ENCODE results near the gene PRRG4.
A peak's percentile ranks its signal among the peaks of the same experiment; 100 is the strongest.
"Not testable (repeated sequence)": the region's sequence is repeated elsewhere in the genome, so short reads cannot be mapped to it uniquely, and the experiment has no call there.

The PRRG4 gene

GRCh38 chr11:32829680-32830412 lies at the start of gene PRRG4:
Gene PRRG4, plus strand, starts transcription at chr11:32829927. Its CDS starts 603 bp downstream, at chr11:32830530.
- TF ChIP-seq CTCF (IDR thresholded peaks at IDR 0.05; ENCODE audit: control insufficient read depth, insufficient read depth, low read depth, low read length, missing control alignments): no peak
- H3K4me3 ChIP-seq (ENCODE audit: control insufficient read depth, low read depth, low read length): peak within 1 kb of the TSS; percentile 31
- DNase-seq (ENCODE audit: low read depth): no peak

- H3K4me3 ChIP-seq (ENCODE audit: control insufficient read depth, low read depth, low read length); DNase-seq (ENCODE audit: low read depth): not testable (repeated sequence)
These were observed 48.9 kb upstream of the PRRG4 start for GRCh38 chr11:32780839-32781238.

- no peak for TF ChIP-seq CTCF (IDR thresholded peaks at IDR 0.05; ENCODE audit: control insufficient read depth, insufficient read depth, low read depth, low read length, missing control alignments)
- no peak overlapping the region for H3K4me3 ChIP-seq (ENCODE audit: control insufficient read depth, low read depth, low read length)
- DNase-seq (ENCODE audit: low read depth): no peak
These were observed 48.0 kb upstream of the PRRG4 start for GRCh38 chr11:32781721-32782120.

GRCh38 chr11:32785262-32785661 lies 44.5 kb upstream of the PRRG4 start:
- no peak for DNase-seq (ENCODE audit: low read depth)
- no peak for TF ChIP-seq CTCF (IDR thresholded peaks at IDR 0.05; ENCODE audit: control insufficient read depth, insufficient read depth, low read depth, low read length, missing control alignments)
- H3K4me3 ChIP-seq (ENCODE audit: control insufficient read depth, low read depth, low read length): no peak overlapping the region

GRCh38 chr11:32786811-32787210 lies 42.9 kb upstream of the PRRG4 start:
- H3K4me3 ChIP-seq (ENCODE audit: control insufficient read depth, low read depth, low read length): no peak overlapping the region
- no peak for TF ChIP-seq CTCF (IDR thresholded peaks at IDR 0.05; ENCODE audit: control insufficient read depth, insufficient read depth, low read depth, low read length, missing control alignments)
- no peak for DNase-seq (ENCODE audit: low read depth)

GRCh38 chr11:32790916-32791315 lies 38.8 kb upstream of the PRRG4 start:
- H3K4me3 ChIP-seq (ENCODE audit: control insufficient read depth, low read depth, low read length): no peak overlapping the region
- no peak for TF ChIP-seq CTCF (IDR thresholded peaks at IDR 0.05; ENCODE audit: control insufficient read depth, insufficient read depth, low read depth, low read length, missing control alignments)
- no peak for DNase-seq (ENCODE audit: low read depth)

GRCh38 chr11:32792111-32792947 lies 37.4 kb upstream of the PRRG4 start:
- no peak overlapping the region for H3K4me3 ChIP-seq (ENCODE audit: control insufficient read depth, low read depth, low read length)
- DNase-seq (ENCODE audit: low read depth): no peak
- TF ChIP-seq CTCF (IDR thresholded peaks at IDR 0.05; ENCODE audit: control insufficient read depth, insufficient read depth, low read depth, low read length, missing control alignments): no peak

Measured in AG09309 (cell line).